MM.1S (cell line): ENCODE results near the gene RPS6KA2.

Experiments
- CTCF ChIP-seq: fragments of 300-600 bp; sonication (generic); IDR thresholded peaks from 2 replicates; pipeline ENCODE4 v1.5.1; 2016; ENCODE audit warnings: antibody characterized with exemption, low read length, mixed read lengths
- EZH2 ChIP-seq: fragments of 300-600 bp; sonication (generic); optimal IDR thresholded peaks from 2 replicates; pipeline ENCODE3; 2017; ENCODE audit warnings: low read depth, mild to moderate bottlenecking, antibody characterized with exemption, low read length, mixed read lengths
- EZH2phosphoT487 ChIP-seq: fragments of 300-600 bp; sonication (generic); IDR thresholded peaks from 2 replicates; pipeline ENCODE4 v1.6.1; 2018; ENCODE audit warnings: antibody characterized with exemption, low read length

- TF ChIP-seq CTCF = no peak
- no peak for TF ChIP-seq EZH2
- TF ChIP-seq EZH2phosphoT487 = no peak
Observed at GRCh38 chr6:166459272-166459671, 167.8 kb downstream of the RPS6KA2 start.
